ENCODE measurements around the gene AMOTL1. TPM values are rescaled to one million over a fixed set of nuclear protein-coding genes. Genes with fewer than 3 reads are reported as not detected.
"Not testable (repeated sequence)": the region's sequence is repeated elsewhere in the genome, so short reads cannot be mapped to it uniquely, and the experiment has no call there.

Gene AMOTL1
- polyA plus RNA-seq, 1 donor = 51.7 TPM

- no peak for DNase-seq (ENCODE audit: low read depth)
These were observed 110.8 kb downstream of the AMOTL1 start for GRCh38 chr11:94879006-94879405.

GRCh38 chr11:94880216-94880615, 112.1 kb downstream of the AMOTL1 start:
- DNase-seq (ENCODE audit: low read depth) = no peak

GRCh38 chr11:94882931-94883330, 114.8 kb downstream of the AMOTL1 start:
- DNase-seq (ENCODE audit: low read depth) = no peak

- no peak for DNase-seq (ENCODE audit: low read depth)
These were observed 115.7 kb downstream of the AMOTL1 start for GRCh38 chr11:94883878-94884277.

- DNase-seq (ENCODE audit: low read depth) = no peak
These were observed 116.2 kb downstream of the AMOTL1 start for GRCh38 chr11:94884376-94884775.

GRCh38 chr11:94885133-94885532, 117.0 kb downstream of the AMOTL1 start:
- DNase-seq (ENCODE audit: low read depth) = no peak

GRCh38 chr11:94885581-94885980, 117.4 kb downstream of the AMOTL1 start:
- DNase-seq (ENCODE audit: low read depth) = no peak

- no peak for DNase-seq (ENCODE audit: low read depth)
These were observed 120.0 kb downstream of the AMOTL1 start for GRCh38 chr11:94888204-94888603.

GRCh38 chr11:94895451-94895850, 127.3 kb downstream of the AMOTL1 start:
- DNase-seq (ENCODE audit: low read depth) = no peak

- no peak for DNase-seq (ENCODE audit: low read depth)
These were observed 127.8 kb downstream of the AMOTL1 start for GRCh38 chr11:94895971-94896370.

GRCh38 chr11:94897330-94897768, 129.2 kb downstream of the AMOTL1 start:
- DNase-seq (ENCODE audit: low read depth) = no peak

- DNase-seq (ENCODE audit: low read depth) = no peak
These were observed 139.1 kb downstream of the AMOTL1 start for GRCh38 chr11:94907226-94907625.

- no peak for DNase-seq (ENCODE audit: low read depth)
These were observed 141.2 kb downstream of the AMOTL1 start for GRCh38 chr11:94909371-94909820.

- DNase-seq (ENCODE audit: low read depth) = no peak
These were observed 142.1 kb downstream of the AMOTL1 start for GRCh38 chr11:94910270-94910669.

GRCh38 chr11:94910779-94911178, 142.6 kb downstream of the AMOTL1 start:
- no peak for DNase-seq (ENCODE audit: low read depth)

- DNase-seq (ENCODE audit: low read depth) = no peak
These were observed 144.7 kb downstream of the AMOTL1 start for GRCh38 chr11:94912806-94913205.

- not testable (repeated sequence) for DNase-seq (ENCODE audit: low read depth)
These were observed 145.7 kb downstream of the AMOTL1 start for GRCh38 chr11:94913718-94914394.

GRCh38 chr11:94920311-94920710, 152.2 kb downstream of the AMOTL1 start:
- no peak for DNase-seq (ENCODE audit: low read depth)

- no peak for DNase-seq (ENCODE audit: low read depth)
These were observed 154.3 kb downstream of the AMOTL1 start for GRCh38 chr11:94922321-94923003.

GRCh38 chr11:94923004-94923334, 154.8 kb downstream of the AMOTL1 start:
- no peak for DNase-seq (ENCODE audit: low read depth)

GRCh38 chr11:94924171-94924572, 156.0 kb downstream of the AMOTL1 start:
- no peak for DNase-seq (ENCODE audit: low read depth)

- DNase-seq (ENCODE audit: low read depth) = no peak
These were observed 156.5 kb downstream of the AMOTL1 start for GRCh38 chr11:94924612-94925011.

Data from forelimb muscle (tissue), 1 donor.